Naive thymus-derived CD8-positive, alpha-beta T cell (primary cell): ENCODE measurements around the gene JUP. TPM values are rescaled to one million over a fixed set of nuclear protein-coding genes. Genes with fewer than 3 reads are reported as not detected.

Source experiments
- ATAC-seq, 2 donors: fragments of 150-1000 bp; cut with Tn5 transposase in 1 of 2; sonication (Bioruptor Pico), chemical (Tn5 transposase) in 1 of 2; 1 replicate in 1 of 2; 2 replicates in 1 of 2; pipeline ENCODE4 v1.10.0; 2021; ENCODE audit warnings: mild to moderate bottlenecking in 2 of 2, moderate library complexity in 2 of 2
- POLR2A ChIA-PET: fragments of 350-600 bp; sonication (Branson Sonifier 250); formaldehyde crosslinking; loops from one replicate; lab custom pipeline; 2021; ENCODE audit warnings: antibody characterized with exemption; lab: Charles Lee
- DNase-seq, 10 donors: peaks; one replicate each; pipeline versions ENCODE4 v3.0.0 to v3.0.0-alpha.2; 2020 to 2022
- H3K27ac Mint-ChIP-seq, 10 donors: one replicate each; pipeline ENCODE4 v1.8.0; 2020 to 2022; ENCODE audit warnings: mild to moderate bottlenecking in 10 of 10, mixed read lengths in 10 of 10, moderate library complexity in 4 of 10, inconsistent platforms in 1 of 10
- H3K27me3 Mint-ChIP-seq, 5 donors: one replicate each; pipeline ENCODE4 v1.8.0; 2021 to 2022; ENCODE audit warnings: mixed read lengths in 5 of 5
- H3K36me3 Mint-ChIP-seq, 3 donors: one replicate each; pipeline ENCODE4 v1.8.0; 2020 to 2022; ENCODE audit warnings: mixed read lengths in 3 of 3, mild to moderate bottlenecking in 2 of 3, inconsistent platforms in 1 of 3
- H3K4me1 Mint-ChIP-seq, 4 donors: one replicate each; pipeline ENCODE4 v1.8.0; 2021 to 2022; ENCODE audit warnings: mixed read lengths in 4 of 4
- H3K4me3 Mint-ChIP-seq, 10 donors: one replicate each; pipeline ENCODE4 v1.8.0; 2020 to 2022; ENCODE audit warnings: mild to moderate bottlenecking in 10 of 10, mixed read lengths in 10 of 10, moderate library complexity in 6 of 10, inconsistent platforms in 1 of 10
- H3K9me3 Mint-ChIP-seq, 9 donors: one replicate each; pipeline ENCODE4 v1.8.0; 2020 to 2022; ENCODE audit warnings: mixed read lengths in 9 of 9, mild to moderate bottlenecking in 3 of 9, inconsistent platforms in 1 of 9, moderate library complexity in 1 of 9
- polyA plus RNA-seq, 3 donors: library from polyadenylated mRNA; unstranded; fragments of 300-500 nt; fragmentation: Illumina TruSeq; gene quantifications; one replicate each; pipeline ENCODE4 v1.2.3, GENCODE V29; 2021
- total RNA-seq, 8 experiments: library from RNA in 2 of 8; stranded (reverse) in 2 of 8; gene quantifications; one replicate each; pipeline ENCODE4 v1.2.3 and lab custom pipeline; 2021 to 2026

Gene JUP
- total and polyA plus RNA-seq, 5 experiments from 2014 or later: 0.14 to 4.7 (median 0.55) TPM

- peaks cover 0 to 7% (median under 1%) of the 10 kb centered on the region in 4 donors for H3K4me1 Mint-ChIP-seq
- DNase-seq (no peak), ATAC-seq (no peak)
- H3K36me3 Mint-ChIP-seq: peaks cover 0 to 3% (median 0%) of the 10 kb centered on the region in 3 donors
- POLR2A ChIA-PET: no interaction called here
- H3K4me3 Mint-ChIP-seq: no peak overlapping the region
- no peaks in the 10 kb centered on the region for H3K9me3 Mint-ChIP-seq
- no peaks in the 10 kb centered on the region for H3K27me3 Mint-ChIP-seq
- H3K27ac Mint-ChIP-seq: no peak overlapping the region
Observed at GRCh38 chr17:41762841-41763240, 23.7 kb downstream of the JUP start.

DNA sequence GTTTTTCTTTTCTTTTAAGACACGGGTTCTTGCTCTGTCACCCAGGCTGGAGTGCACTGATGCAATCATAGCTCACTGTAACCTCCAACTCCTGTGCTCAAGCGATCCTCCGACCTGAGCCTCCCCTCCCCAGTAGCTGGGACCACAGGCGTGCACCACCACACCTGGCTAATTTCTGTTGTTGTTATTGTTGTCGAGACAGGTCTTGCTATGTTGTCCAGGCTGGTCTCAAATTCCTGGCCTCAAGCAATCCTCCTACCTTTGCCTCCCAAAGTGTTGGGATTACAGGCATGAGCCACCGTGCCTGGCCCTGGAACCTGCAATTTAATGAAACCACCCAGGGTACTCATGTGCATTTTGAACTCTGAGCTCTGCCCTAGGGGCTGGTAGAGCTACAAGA lies 24.1 kb downstream of the JUP start:
- peaks cover 0 to 3% (median 0%) of the 10 kb centered on the region in 3 donors for H3K36me3 Mint-ChIP-seq
- no peak overlapping the region for H3K4me3 Mint-ChIP-seq
- H3K9me3 Mint-ChIP-seq: no peaks in the 10 kb centered on the region
- H3K27me3 Mint-ChIP-seq: no peaks in the 10 kb centered on the region
- POLR2A ChIA-PET: no interaction called here
- ATAC-seq (no peak), DNase-seq (no peak)
- peaks cover 0 to 7% (median under 1%) of the 10 kb centered on the region in 4 donors for H3K4me1 Mint-ChIP-seq
- H3K27ac Mint-ChIP-seq: peak overlapping the region in 1 of 10 donors; percentile 71

- POLR2A ChIA-PET: no interaction called here
- Mint-ChIP-seq H3K9me3 (no peaks in the 10 kb centered on the region), H3K27me3 (no peaks in the 10 kb centered on the region), H3K27ac (no peak overlapping the region), H3K4me1 (peaks cover 0 to 7% (median under 1%) of the 10 kb centered on the region in 4 donors), H3K36me3 (no peaks in the 10 kb centered on the region), H3K4me3 (no peak overlapping the region)
- ATAC-seq: no peak
- no peak for DNase-seq
Observed at GRCh38 chr17:41760878-41761277, 25.6 kb downstream of the JUP start.

DNA sequence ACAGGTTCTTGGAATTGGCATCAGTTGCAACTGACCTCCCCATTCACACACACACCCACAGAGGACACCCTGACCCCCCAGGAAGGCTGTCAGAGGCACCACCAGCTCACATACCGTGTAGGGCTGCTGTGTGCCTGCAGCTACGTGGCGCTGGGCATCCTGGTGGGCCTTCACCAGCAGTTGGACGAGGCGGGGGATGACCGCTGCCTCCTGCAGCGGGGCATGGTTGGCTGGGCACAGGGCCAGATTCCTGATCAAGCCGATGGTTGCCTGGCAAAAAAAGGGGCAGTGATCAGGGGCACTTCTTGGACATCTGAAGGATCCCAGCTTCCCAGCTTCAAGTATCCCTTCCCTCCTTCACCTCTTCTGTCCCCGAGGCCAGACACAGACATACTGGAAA lies 27.9 kb downstream of the JUP start:
- Mint-ChIP-seq H3K27ac (no peak overlapping the region), H3K36me3 (no peaks in the 10 kb centered on the region), H3K4me1 (peaks cover 0 to 7% (median under 1%) of the 10 kb centered on the region in 4 donors), H3K27me3 (no peaks in the 10 kb centered on the region), H3K4me3 (no peak overlapping the region), H3K9me3 (no peaks in the 10 kb centered on the region)
- DNase-seq: no peak
- POLR2A ChIA-PET: interaction anchor here (0.7 kb wide), 1 partner anchor 28 kb away, joined by 3 read pairs; the partner anchor contains the start of gene JUP
- ATAC-seq: no peak

GRCh38 chr17:41754066-41754465 lies 32.4 kb downstream of the JUP start:
- DNase-seq (no peak), ATAC-seq (no peak)
- Mint-ChIP-seq H3K4me3 (no peak overlapping the region), H3K9me3 (no peaks in the 10 kb centered on the region), H3K27ac (no peak overlapping the region), H3K27me3 (no peaks in the 10 kb centered on the region), H3K36me3 (no peaks in the 10 kb centered on the region), H3K4me1 (no peaks in the 10 kb centered on the region)
- POLR2A ChIA-PET: no interaction called here

DNA sequence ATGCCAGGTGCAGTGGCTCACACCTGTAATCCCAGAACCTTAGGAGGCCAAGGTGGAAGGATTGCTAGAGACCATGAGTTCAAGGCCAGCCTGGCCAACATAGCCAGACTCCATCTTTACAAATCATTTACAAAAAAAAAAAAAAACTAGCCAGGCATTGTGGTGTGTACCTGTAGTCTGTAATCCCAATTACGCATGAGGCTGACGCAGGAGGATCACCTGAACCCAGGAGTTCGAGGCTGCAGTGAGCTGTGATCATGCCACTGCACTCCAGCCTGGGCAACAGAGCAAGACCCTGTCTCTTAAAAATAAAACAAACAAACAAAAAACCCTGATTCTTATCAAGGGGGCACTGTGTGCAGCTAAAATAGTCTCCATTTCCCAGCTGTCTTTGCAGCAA lies 35.2 kb downstream of the JUP start:
- ATAC-seq (no peak), DNase-seq (no peak)
- Mint-ChIP-seq H3K27me3 (peaks cover 0 to 7% (median 4%) of the 10 kb centered on the region in 5 donors), H3K9me3 (no peaks in the 10 kb centered on the region), H3K4me3 (no peak overlapping the region), H3K36me3 (no peaks in the 10 kb centered on the region), H3K4me1 (no peaks in the 10 kb centered on the region), H3K27ac (no peak overlapping the region)
- POLR2A ChIA-PET: no interaction called here

GRCh38 chr17:41750862-41751261 lies 35.6 kb downstream of the JUP start:
- DNase-seq (no peak), ATAC-seq (no peak)
- no peak overlapping the region for H3K4me3 Mint-ChIP-seq
- H3K27me3 Mint-ChIP-seq: peaks cover 0 to 9% (median 4%) of the 10 kb centered on the region in 5 donors
- POLR2A ChIA-PET: no interaction called here
- no peaks in the 10 kb centered on the region for H3K4me1 Mint-ChIP-seq
- H3K27ac Mint-ChIP-seq: no peak overlapping the region
- H3K36me3 Mint-ChIP-seq: no peaks in the 10 kb centered on the region
- no peaks in the 10 kb centered on the region for H3K9me3 Mint-ChIP-seq

DNA sequence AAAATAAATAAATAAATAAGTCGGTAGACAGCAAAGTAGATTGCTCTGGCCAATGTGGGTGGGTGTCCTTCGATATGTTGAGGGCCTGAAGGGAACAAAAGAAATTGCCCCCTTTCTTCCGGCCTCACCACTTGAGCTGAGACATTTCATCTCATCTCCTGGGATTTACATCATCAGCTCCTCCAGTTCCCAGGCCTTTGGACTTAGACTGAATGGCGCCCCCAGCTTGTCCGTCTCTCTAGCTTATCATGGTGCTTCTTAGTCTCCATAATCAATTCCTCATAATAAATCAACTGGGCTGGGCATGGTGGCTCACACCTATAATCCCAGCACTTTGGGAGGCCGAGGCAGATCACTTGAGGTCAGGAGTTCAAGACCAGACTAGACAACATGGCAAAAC lies 38.2 kb downstream of the JUP start:
- DNase-seq: no peak

DNA sequence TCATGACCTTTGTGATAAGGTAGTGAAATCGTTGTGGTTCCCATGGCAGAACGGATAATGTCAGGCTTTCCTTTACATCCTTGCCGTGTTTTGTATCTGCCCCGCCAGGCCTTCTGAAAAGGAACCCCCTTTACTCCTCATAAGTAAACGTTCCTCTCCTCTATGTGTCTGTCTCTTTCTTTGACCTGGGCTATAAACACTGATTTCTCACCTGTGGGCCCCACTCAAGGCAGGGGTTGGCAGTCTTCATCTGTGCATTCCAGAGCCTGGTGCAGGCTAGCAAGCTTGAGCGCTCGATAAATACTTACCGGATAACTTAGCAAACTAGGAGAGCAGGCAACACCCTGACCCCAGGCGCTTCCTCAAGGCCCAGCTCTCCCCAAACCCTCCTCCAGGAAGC lies 44.8 kb downstream of the JUP start:
- Mint-ChIP-seq H3K4me1 (peaks cover 0 to 3% (median under 1%) of the 10 kb centered on the region in 4 donors), H3K27ac (peak overlapping the region in 1 of 10 donors; percentile 29), H3K27me3 (peaks cover 2 to 17% (median 14%) of the 10 kb centered on the region in 5 donors), H3K4me3 (no peak overlapping the region), H3K9me3 (no peaks in the 10 kb centered on the region), H3K36me3 (no peaks in the 10 kb centered on the region)
- POLR2A ChIA-PET: interaction anchor here (1.2 kb wide), 1 partner anchor 52 kb away, joined by 4 read pairs; no protein-coding TSS in a partner anchor
- no peak for ATAC-seq
- DNase-seq: no peak

More for the DNA sequence above, 38.2 kb downstream of the JUP start:
- peak overlapping the region in 1 of 10 donors; percentile 93 for H3K27ac Mint-ChIP-seq
- H3K4me1 Mint-ChIP-seq: no peaks in the 10 kb centered on the region
- no peak for ATAC-seq
- POLR2A ChIA-PET: interaction anchor here (0.5 to 0.6 kb wide), 2 partner anchors 181 to 489 kb away, joined by 3 to 4 read pairs; no protein-coding TSS in a partner anchor
- H3K36me3 Mint-ChIP-seq: no peaks in the 10 kb centered on the region
- H3K4me3 Mint-ChIP-seq: no peak overlapping the region
- no peaks in the 10 kb centered on the region for H3K9me3 Mint-ChIP-seq
- H3K27me3 Mint-ChIP-seq: peaks cover 0 to 9% (median 4%) of the 10 kb centered on the region in 5 donors

DNA sequence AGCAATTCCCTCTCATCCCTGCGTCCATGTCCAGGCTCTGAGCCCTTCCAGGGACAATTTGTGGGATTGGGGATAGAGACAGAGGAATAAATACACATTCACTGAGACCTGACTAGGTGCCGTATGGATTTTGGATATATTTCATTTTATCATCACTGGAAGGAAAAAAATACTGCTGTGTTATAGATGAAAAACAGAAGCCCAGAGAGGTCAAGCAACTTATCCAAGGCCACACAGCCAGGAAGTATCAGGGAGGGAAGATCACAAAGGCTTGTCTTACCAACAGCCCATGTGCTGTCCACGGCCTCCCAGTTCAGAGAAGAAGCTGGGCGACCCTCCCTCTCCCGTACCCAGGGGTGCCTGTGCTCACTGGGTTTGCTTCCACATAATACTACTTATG lies 46.0 kb downstream of the JUP start:
- Mint-ChIP-seq H3K27ac (no peak overlapping the region), H3K27me3 (peaks cover 5 to 24% (median 23%) of the 10 kb centered on the region in 5 donors), H3K4me1 (peaks cover 0 to 5% (median 2%) of the 10 kb centered on the region in 4 donors), H3K4me3 (no peak overlapping the region), H3K36me3 (no peaks in the 10 kb centered on the region), H3K9me3 (no peaks in the 10 kb centered on the region)
- POLR2A ChIA-PET: no interaction called here
- no peak for DNase-seq
- no peak for ATAC-seq

GRCh38 chr17:41739661-41740352 lies 46.7 kb downstream of the JUP start:
- H3K27ac Mint-ChIP-seq: peak overlapping the region in 1 of 10 donors; percentile 3

DNA sequence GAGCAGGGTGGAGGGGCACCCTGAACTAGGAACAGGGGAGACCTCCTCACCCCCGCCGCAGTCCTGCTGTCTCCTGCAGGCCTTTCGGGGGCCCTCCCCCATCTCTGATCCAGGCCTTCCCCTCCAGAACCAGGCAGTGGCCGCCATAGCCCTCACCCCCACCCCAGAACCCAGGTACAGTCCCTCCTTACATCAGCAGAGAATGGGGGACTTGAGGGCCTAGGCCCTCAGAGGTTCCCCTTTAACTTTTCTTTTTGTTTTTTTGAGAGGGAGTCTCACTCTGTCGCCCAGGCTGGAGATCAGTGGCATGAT lies 47.8 kb downstream of the JUP start:
- POLR2A ChIA-PET: no interaction called here
- Mint-ChIP-seq H3K36me3 (no peaks in the 10 kb centered on the region), H3K27ac (no peak overlapping the region), H3K4me1 (peaks cover 2 to 9% (median 5%) of the 10 kb centered on the region in 4 donors), H3K27me3 (peaks cover 6 to 40% (median 26%) of the 10 kb centered on the region in 5 donors), H3K9me3 (no peaks in the 10 kb centered on the region), H3K4me3 (no peak overlapping the region)
- DNase-seq (no peak), ATAC-seq (no peak)

More at GRCh38 chr17:41739661-41740352, 46.7 kb downstream of the JUP start:
- Mint-ChIP-seq H3K27me3 (peaks cover 6 to 30% (median 25%) of the 10 kb centered on the region in 5 donors), H3K4me3 (no peak overlapping the region), H3K4me1 (peaks cover 0 to 8% (median 4%) of the 10 kb centered on the region in 4 donors), H3K9me3 (no peaks in the 10 kb centered on the region), H3K36me3 (no peaks in the 10 kb centered on the region)
- POLR2A ChIA-PET: no interaction called here
- no peak for ATAC-seq
- DNase-seq: no peak

DNA sequence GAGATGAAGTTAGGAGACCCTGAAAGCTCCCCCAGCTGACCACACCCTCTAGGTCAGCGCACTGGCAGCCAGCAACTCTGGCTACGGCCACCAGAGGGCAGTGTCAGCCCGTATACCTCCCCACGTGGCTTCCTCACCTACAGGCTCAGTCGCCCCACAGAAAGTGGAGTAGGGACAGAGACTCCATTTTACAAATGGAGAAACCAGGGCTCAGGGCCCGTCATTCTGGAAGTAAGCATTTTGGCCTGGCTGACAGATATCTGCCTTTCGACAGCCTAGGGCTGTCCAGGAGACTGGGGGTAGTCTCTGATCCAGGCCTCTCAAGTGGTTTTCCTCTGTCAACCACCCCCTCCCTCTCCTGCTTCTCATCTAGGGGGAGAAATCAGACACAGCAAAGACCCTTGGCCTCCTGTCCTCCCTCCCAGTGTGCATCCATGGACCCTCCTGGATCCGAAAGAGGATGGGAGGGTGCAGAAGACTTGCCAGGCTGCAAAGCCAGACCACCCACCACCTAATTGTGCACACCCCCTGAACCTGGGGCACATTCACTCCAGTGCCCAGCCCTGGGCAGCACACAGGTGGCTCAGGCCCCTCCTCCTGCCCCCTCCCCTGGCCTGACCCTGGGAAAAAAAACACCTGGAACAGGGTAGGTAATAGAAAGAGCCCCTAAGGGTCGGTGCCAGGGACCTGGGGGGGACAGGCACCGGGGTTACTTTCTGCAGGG lies 48.3 kb downstream of the JUP start:
- Mint-ChIP-seq H3K4me3 (no peak overlapping the region), H3K4me1 (peaks cover 2 to 12% (median 8%) of the 10 kb centered on the region in 4 donors), H3K36me3 (no peaks in the 10 kb centered on the region), H3K27ac (peak overlapping the region in 1 of 10 donors; percentile 79), H3K27me3 (peaks cover 9 to 46% (median 32%) of the 10 kb centered on the region in 5 donors), H3K9me3 (no peaks in the 10 kb centered on the region)
- peak; percentile 92 to 95 for ATAC-seq
- POLR2A ChIA-PET: interaction anchor here (0.9 kb wide), 1 partner anchor 73 kb away, joined by 3 read pairs; no protein-coding TSS in a partner anchor
- DNase-seq: peak; percentile 65 to 85 (median 77)
